Fibroblast of lung (primary cell): Measurements from ENCODE around the gene NLGN4X. TPM values are rescaled to one million over a fixed set of nuclear protein-coding genes. Genes with fewer than 3 reads are reported as not detected.
A peak's percentile ranks its signal among the peaks of the same experiment; 100 is the strongest.

Experiments
- DNase-seq, 2 donors: peaks; one replicate each; pipeline versions ENCODE4 v3.0.0 to v3.0.0-alpha.2; 2010; ENCODE audit warnings: low read depth in 2 of 2
- H2AFZ ChIP-seq: 2 replicates; pipeline ENCODE4 v1.5.1; 2012; ENCODE audit warnings: low read length, control low read depth, inconsistent platforms
- H3K27ac ChIP-seq: 2 replicates; pipeline ENCODE4 v1.5.1; 2011; ENCODE audit warnings: low read length, control low read depth; ENCODE audit not compliant: insufficient read depth
- H3K27me3 ChIP-seq: 2 replicates; pipeline ENCODE4 v1.5.1; 2011; ENCODE audit warnings: mild to moderate bottlenecking, low read length; ENCODE audit not compliant: control insufficient read depth, insufficient read depth
- H3K36me3 ChIP-seq: 2 replicates; pipeline ENCODE4 v1.5.1; 2011; ENCODE audit warnings: low read length; ENCODE audit not compliant: control insufficient read depth, insufficient read depth
- H3K4me1 ChIP-seq: 2 replicates; pipeline ENCODE4 v1.5.1; 2011; ENCODE audit warnings: low read length; ENCODE audit not compliant: control insufficient read depth, insufficient read depth; ENCODE audit errors: extremely low read depth
- H3K4me2 ChIP-seq: 2 replicates; pipeline ENCODE4 v1.5.1; 2011; ENCODE audit warnings: low read length, control low read depth; ENCODE audit not compliant: insufficient read depth; ENCODE audit errors: extremely low read depth
- H3K4me3 ChIP-seq, 4 experiments: fragments of 200-600 bp in 1 of 4; sonication (generic) in 1 of 4; replicated peaks in 1 of 4; 2 replicates each; pipeline ENCODE4 v1.5.1; 2011 to 2016; ENCODE audit warnings: low read length in 4 of 4, low read depth in 3 of 4, mild to moderate bottlenecking in 3 of 4, control low read depth in 2 of 4, inconsistent platforms in 1 of 4, mixed read lengths in 1 of 4; ENCODE audit not compliant: insufficient read depth in 1 of 4; ENCODE audit errors: control extremely low read depth in 1 of 4
- H3K79me2 ChIP-seq: 2 replicates; pipeline ENCODE4 v1.5.1; 2012; ENCODE audit warnings: mild to moderate bottlenecking, low read length, inconsistent platforms; ENCODE audit not compliant: control insufficient read depth, insufficient read depth
- H3K9ac ChIP-seq: 2 replicates; pipeline ENCODE4 v1.5.1; 2011; ENCODE audit warnings: mild to moderate bottlenecking, low read length, control low read depth; ENCODE audit not compliant: insufficient read depth
- H3K9me3 ChIP-seq: 2 replicates; pipeline ENCODE4 v1.5.1; 2012; ENCODE audit warnings: low read depth, low read length; ENCODE audit not compliant: control insufficient read depth, insufficient read depth
- H4K20me1 ChIP-seq: 2 replicates; pipeline ENCODE4 v1.5.1; 2011; ENCODE audit warnings: low read length; ENCODE audit not compliant: control insufficient read depth, insufficient read depth; ENCODE audit errors: extremely low read depth
- EZH2 ChIP-seq: IDR thresholded peaks from 2 replicates; pipeline ENCODE4 v1.5.1; 2012; ENCODE audit warnings: low read length, control low read depth, mild to moderate bottlenecking; ENCODE audit errors: missing control alignments
- polyA minus RNA-seq: library from RNA; depleted of rRNA, polyadenylated mRNA; stranded (reverse); fragments of >200 nt; gene quantifications from 2 replicates; pipeline ENCODE4 v1.2.3, GENCODE V29; 2011; ENCODE audit warnings: low replicate concordance
- polyA plus RNA-seq, 2 donors: library from polyadenylated mRNA; depleted of rRNA in 1 of 2; stranded (reverse) in 1 of 2; unstranded in 1 of 2; fragments of >200 nt; gene quantifications; 2 replicates each; pipeline ENCODE4 v1.2.1, GENCODE V29; 2011 to 2012; ENCODE audit warnings: missing spikeins in 1 of 2
- total RNA-seq: library from RNA; depleted of rRNA; stranded (reverse); fragments of >200 nt; gene quantifications from 2 replicates; pipeline ENCODE4 v1.2.1, GENCODE V29; 2014
- TF ChIP-seq, protein P1 (sequence below), 2 donors: IDR thresholded peaks in 1 of 2; conservative IDR thresholded peaks in 1 of 2; 1 replicate in 1 of 2; 2 replicates in 1 of 2; pipeline ENCODE4 v1.5.1; 2011 to 2012; ENCODE audit warnings: low read length in 2 of 2, control low read depth in 1 of 2, inconsistent platforms in 1 of 2, low read depth in 1 of 2, mild to moderate bottlenecking in 1 of 2

Gene NLGN4X
- total RNA-seq: under 0.01 TPM in 1 of 2 replicates, not detected in the other
- polyA plus RNA-seq: 0.05 and 0.16 TPM in 2 replicates
- polyA plus RNA-seq (2012): 0.07 TPM in 1 of 2 replicates, not detected in the other
- not detected in 2 replicates for polyA minus RNA-seq

GRCh38 chrX:6228720-6229119, at the start of gene NLGN4X:
Gene NLGN4X, minus strand, starts transcription at chrX:6228867. Its CDS starts 77,401 bp downstream, at chrX:6151466.
- Histone ChIP-seq H3K27ac (no peak within 1 kb of the TSS), H3K4me1 (no peaks in the 10 kb centered on the region), H2AFZ (no peak within 1 kb of the TSS), H4K20me1 (no peaks in the 10 kb centered on the region), H3K79me2 (no peaks in the 10 kb centered on the region), H3K4me2 (no peak within 1 kb of the TSS), H3K36me3 (no peaks in the 10 kb centered on the region), H3K9ac (no peak within 1 kb of the TSS), H3K27me3 (no peaks in the 10 kb centered on the region), H3K4me3 (no peak within 1 kb of the TSS), H3K9me3 (no peaks in the 10 kb centered on the region)
- DNase-seq: peak in 1 of 2 donors; percentile 29
- TF ChIP-seq EZH2: no peak

GRCh38 chrX:6266041-6266440, 37.4 kb upstream of the NLGN4X start:
- no peak for DNase-seq
- Histone ChIP-seq H3K9me3 (no peaks in the 10 kb centered on the region), H2AFZ (no peak overlapping the region), H3K27me3 (no peaks in the 10 kb centered on the region), H3K4me2 (no peak overlapping the region), H3K9ac (no peak overlapping the region), H4K20me1 (no peaks in the 10 kb centered on the region), H3K4me1 (no peaks in the 10 kb centered on the region), H3K27ac (no peak overlapping the region), H3K79me2 (no peaks in the 10 kb centered on the region), H3K36me3 (no peaks in the 10 kb centered on the region), H3K4me3 (no peak overlapping the region)
- TF ChIP-seq, protein P1, sequence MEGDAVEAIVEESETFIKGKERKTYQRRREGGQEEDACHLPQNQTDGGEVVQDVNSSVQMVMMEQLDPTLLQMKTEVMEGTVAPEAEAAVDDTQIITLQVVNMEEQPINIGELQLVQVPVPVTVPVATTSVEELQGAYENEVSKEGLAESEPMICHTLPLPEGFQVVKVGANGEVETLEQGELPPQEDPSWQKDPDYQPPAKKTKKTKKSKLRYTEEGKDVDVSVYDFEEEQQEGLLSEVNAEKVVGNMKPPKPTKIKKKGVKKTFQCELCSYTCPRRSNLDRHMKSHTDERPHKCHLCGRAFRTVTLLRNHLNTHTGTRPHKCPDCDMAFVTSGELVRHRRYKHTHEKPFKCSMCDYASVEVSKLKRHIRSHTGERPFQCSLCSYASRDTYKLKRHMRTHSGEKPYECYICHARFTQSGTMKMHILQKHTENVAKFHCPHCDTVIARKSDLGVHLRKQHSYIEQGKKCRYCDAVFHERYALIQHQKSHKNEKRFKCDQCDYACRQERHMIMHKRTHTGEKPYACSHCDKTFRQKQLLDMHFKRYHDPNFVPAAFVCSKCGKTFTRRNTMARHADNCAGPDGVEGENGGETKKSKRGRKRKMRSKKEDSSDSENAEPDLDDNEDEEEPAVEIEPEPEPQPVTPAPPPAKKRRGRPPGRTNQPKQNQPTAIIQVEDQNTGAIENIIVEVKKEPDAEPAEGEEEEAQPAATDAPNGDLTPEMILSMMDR (conservative IDR thresholded peaks at IDR 0.05 in 1 of 2, IDR thresholded peaks at IDR 0.05 in 1 of 2; ENCODE audit: low read depth in 1 of 2, low read length in 2 of 2): no peak
- TF ChIP-seq EZH2: no peak

GRCh38 chrX:6262959-6263358, 34.3 kb upstream of the NLGN4X start:
- H3K27me3 ChIP-seq: no peaks in the 10 kb centered on the region
- TF ChIP-seq, protein P1 (conservative IDR thresholded peaks at IDR 0.05 in 1 of 2, IDR thresholded peaks at IDR 0.05 in 1 of 2; ENCODE audit: low read depth in 1 of 2, low read length in 2 of 2): no peak
- no peak for TF ChIP-seq EZH2
- no peak for DNase-seq
- H3K9ac ChIP-seq: no peak overlapping the region
- no peak overlapping the region for H3K4me3 ChIP-seq
- no peaks in the 10 kb centered on the region for H4K20me1 ChIP-seq
- H2AFZ ChIP-seq: no peak overlapping the region
- H3K9me3 ChIP-seq: no peaks in the 10 kb centered on the region
- no peak overlapping the region for H3K4me2 ChIP-seq
- no peaks in the 10 kb centered on the region for H3K36me3 ChIP-seq
- H3K79me2 ChIP-seq: no peaks in the 10 kb centered on the region
- H3K4me1 ChIP-seq: no peaks in the 10 kb centered on the region
- no peak overlapping the region for H3K27ac ChIP-seq
